Measurements from ENCODE around the gene GABRD. TPM values are rescaled to one million over a fixed set of nuclear protein-coding genes. Genes with fewer than 3 reads are reported as not detected.

The GABRD gene
- total and polyA plus RNA-seq, 10 of the 15 experiments (the other 5 are each of a cell fraction or from before 2014, with no cell fraction given), result not detected

GRCh38 chr1:2037314-2037979 lies 18.3 kb downstream of the GABRD start (continued):
- TF ChIP-seq MLLT1 (IDR thresholded peaks at IDR 0.05) (no peak), MYB (IDR thresholded peaks at IDR 0.05; ENCODE audit: borderline replicate concordance, low read depth, low read length) (no peak), SKIL (IDR thresholded peaks at IDR 0.05; ENCODE audit: low read depth, poor library complexity, severe bottlenecking) (no peak), SUZ12 (IDR thresholded peaks at IDR 0.05; ENCODE audit: unreplicated experiment) (no peak), BMI1 (IDR thresholded peaks at IDR 0.05; ENCODE audit: borderline replicate concordance) (no peak)

GRCh38 chr1:2038229-2038628 lies 19.1 kb downstream of the GABRD start:
- H3K4me3 ChIP-seq, result no peak overlapping the region
- intact Hi-C loops (cut with micrococcal nuclease; ENCODE audit: unreplicated experiment), result no loop called here
- DNase-seq (ENCODE audit: low read depth, low spot score) (no peak), ATAC-seq (no peak), FAIRE-seq (no peak)
- peaks cover 0 to 1% of the 10 kb centered on the region in 2 experiments; a peak in 2 of 4 replicates for H3K27me3 ChIP-seq (replicated peaks in 1 of 2; ENCODE audit: control insufficient read depth in 2 of 2, insufficient read depth in 2 of 2, low read length in 1 of 2)
- ChIA-PET RAD21 (ENCODE audit: unreplicated experiment) (no interaction called here), SMC1A (ENCODE audit: uncharacterized antibody, unreplicated experiment) (no interaction called here), CTCF (no interaction called here), POLR2A (no interaction called here)
- H3K36me3 ChIP-seq (ENCODE audit: control insufficient read depth in 2 of 2, insufficient read depth in 2 of 2, low read length in 1 of 2), result no peaks in the 10 kb centered on the region
- in situ Hi-C loops (cut with MboI), result no loop called here
- 48% methylated on average over 8 of the region's 8 CpGs for WGBS (ENCODE audit: insufficient coverage, insufficient replicate concordance, low lambda C conversion rate, missing lambda C conversion rate)
- H3K79me2 ChIP-seq (ENCODE audit: control insufficient read depth, insufficient read depth, low read length), result no peaks in the 10 kb centered on the region
- H3K27ac ChIP-seq (ENCODE audit: control insufficient read depth, insufficient read depth), result no peak overlapping the region
- no peaks in the 10 kb centered on the region for H3K4me1 ChIP-seq (ENCODE audit: control insufficient read depth, insufficient read depth, low read length)
- no peak overlapping the region for H3K9ac ChIP-seq (ENCODE audit: control insufficient read depth, insufficient read depth, low read length)
- BruUV-seq (replicated peaks), result no TSS peak
- no peaks in the 10 kb centered on the region for H4K20me1 ChIP-seq (ENCODE audit: control insufficient read depth, insufficient read depth)
- no peak overlapping the region for H2AFZ ChIP-seq (ENCODE audit: control insufficient read depth, low read depth, low read length)
- no peaks in the 10 kb centered on the region; the same call in 2 of the 3 replicates for H3K9me3 ChIP-seq (replicated peaks; ENCODE audit: control insufficient read depth, insufficient read depth, low read length)
- no peak overlapping the region for H3K4me2 ChIP-seq (ENCODE audit: control insufficient read depth, insufficient read depth)
- TF ChIP-seq SUPT20H (IDR thresholded peaks at IDR 0.05; ENCODE audit: borderline replicate concordance, control insufficient read depth, low read depth, low read length) (no peak), MEF2B (IDR thresholded peaks at IDR 0.05; ENCODE audit: partially characterized antibody, poor library complexity, severe bottlenecking) (no peak), ZSCAN29 (IDR thresholded peaks at IDR 0.05) (no peak), SIX5 (IDR thresholded peaks at IDR 0.05; ENCODE audit: low read depth, low read length, severe bottlenecking) (no peak), PKNOX1 (IDR thresholded peaks at IDR 0.05) (no peak), MEF2A (IDR thresholded peaks at IDR 0.05; ENCODE audit: insufficient read depth, low read depth, low read length) (no peak), BHLHE40 (IDR thresholded peaks at IDR 0.05; ENCODE audit: borderline replicate concordance in 1 of 2, low read depth in 2 of 2, low read length in 1 of 2) (no peak), WRNIP1 (IDR thresholded peaks at IDR 0.05; ENCODE audit: borderline replicate concordance, low read depth, low read length) (no peak), FOXM1 (IDR thresholded peaks at IDR 0.05; ENCODE audit: low read depth, low read length) (no peak), NBN (IDR thresholded peaks at IDR 0.05) (no peak), SPI1 (IDR thresholded peaks at IDR 0.05; ENCODE audit: borderline replicate concordance, insufficient read depth, low read depth, low read length) (no peak), CBX3 (IDR thresholded peaks at IDR 0.05; ENCODE audit: borderline replicate concordance, low read depth) (no peak), HDGF (IDR thresholded peaks at IDR 0.05) (no peak), TCF12 (IDR thresholded peaks at IDR 0.05; ENCODE audit: low read depth, low read length) (no peak), BCL11A (IDR thresholded peaks at IDR 0.05; ENCODE audit: low read depth, low read length) (no peak)

Data from GM12878 (cell line).